ENCODE measurements around the gene FNDC1. TPM values are rescaled to one million over a fixed set of nuclear protein-coding genes. Genes with fewer than 3 reads are reported as not detected.

The FNDC1 gene
- total RNA-seq, 3 donors from 2014 or later (not counting 1 experiment from before 2014, with no cell fraction given): not detected

DNA sequence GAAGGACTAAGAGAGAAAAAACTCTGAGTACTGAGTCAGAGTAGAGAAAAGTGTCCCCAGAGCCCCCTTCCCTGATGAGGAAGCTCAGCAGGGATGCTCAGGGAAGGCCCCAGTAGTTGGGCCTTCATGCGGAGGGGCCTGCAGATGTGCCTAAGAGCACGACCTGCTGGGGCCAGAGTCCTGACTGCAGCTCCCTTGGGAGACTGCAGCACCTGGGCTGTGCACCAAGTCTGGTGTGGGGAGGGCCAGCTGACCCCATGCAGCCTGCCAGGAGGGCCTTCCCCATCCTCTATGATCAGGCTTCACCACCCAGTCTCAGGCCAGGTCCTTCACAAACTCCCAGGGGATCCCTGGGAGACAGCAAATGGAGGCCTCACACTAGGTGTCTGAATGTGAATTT, 130.4 kb downstream of the FNDC1 start:
- H3K4me3 ChIP-seq (ENCODE audit: low read length): no peak overlapping the region
- no peaks in the 10 kb centered on the region for H3K36me3 ChIP-seq (ENCODE audit: control insufficient read depth, insufficient read depth, low read length)
- H3K36me3 Mint-ChIP-seq: no peaks in the 10 kb centered on the region
- H3K27me3 ChIP-seq (ENCODE audit: control insufficient read depth, insufficient read depth, low read length): peaks cover 8% of the 10 kb centered on the region
- no peak overlapping the region for H3K27ac ChIP-seq (ENCODE audit: low read length)
- TF ChIP-seq, protein P1, sequence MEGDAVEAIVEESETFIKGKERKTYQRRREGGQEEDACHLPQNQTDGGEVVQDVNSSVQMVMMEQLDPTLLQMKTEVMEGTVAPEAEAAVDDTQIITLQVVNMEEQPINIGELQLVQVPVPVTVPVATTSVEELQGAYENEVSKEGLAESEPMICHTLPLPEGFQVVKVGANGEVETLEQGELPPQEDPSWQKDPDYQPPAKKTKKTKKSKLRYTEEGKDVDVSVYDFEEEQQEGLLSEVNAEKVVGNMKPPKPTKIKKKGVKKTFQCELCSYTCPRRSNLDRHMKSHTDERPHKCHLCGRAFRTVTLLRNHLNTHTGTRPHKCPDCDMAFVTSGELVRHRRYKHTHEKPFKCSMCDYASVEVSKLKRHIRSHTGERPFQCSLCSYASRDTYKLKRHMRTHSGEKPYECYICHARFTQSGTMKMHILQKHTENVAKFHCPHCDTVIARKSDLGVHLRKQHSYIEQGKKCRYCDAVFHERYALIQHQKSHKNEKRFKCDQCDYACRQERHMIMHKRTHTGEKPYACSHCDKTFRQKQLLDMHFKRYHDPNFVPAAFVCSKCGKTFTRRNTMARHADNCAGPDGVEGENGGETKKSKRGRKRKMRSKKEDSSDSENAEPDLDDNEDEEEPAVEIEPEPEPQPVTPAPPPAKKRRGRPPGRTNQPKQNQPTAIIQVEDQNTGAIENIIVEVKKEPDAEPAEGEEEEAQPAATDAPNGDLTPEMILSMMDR (IDR thresholded peaks at IDR 0.05): no peak
- H3K4me3 Mint-ChIP-seq: no peak overlapping the region
- 74% methylated on average over 2 of the region's 2 CpGs for WGBS (ENCODE audit: insufficient coverage)
- intact Hi-C loops (cut with micrococcal nuclease): no loop called here
- no peaks in the 10 kb centered on the region for H3K4me1 Mint-ChIP-seq
- no peak for ATAC-seq
- no peaks in the 10 kb centered on the region for H3K4me1 ChIP-seq (ENCODE audit: control insufficient read depth, insufficient read depth, low read length)
- no peaks in the 10 kb centered on the region for H3K9me3 Mint-ChIP-seq
- peaks cover 25 to 60% of the 10 kb centered on the region in 2 donors for H3K27me3 Mint-ChIP-seq (ENCODE audit: low read depth in 2 of 2)
- no peak for DNase-seq
- no peak overlapping the region for H3K27ac Mint-ChIP-seq
- no peaks in the 10 kb centered on the region for H3K9me3 ChIP-seq (ENCODE audit: control insufficient read depth, insufficient read depth, low read length)

DNA sequence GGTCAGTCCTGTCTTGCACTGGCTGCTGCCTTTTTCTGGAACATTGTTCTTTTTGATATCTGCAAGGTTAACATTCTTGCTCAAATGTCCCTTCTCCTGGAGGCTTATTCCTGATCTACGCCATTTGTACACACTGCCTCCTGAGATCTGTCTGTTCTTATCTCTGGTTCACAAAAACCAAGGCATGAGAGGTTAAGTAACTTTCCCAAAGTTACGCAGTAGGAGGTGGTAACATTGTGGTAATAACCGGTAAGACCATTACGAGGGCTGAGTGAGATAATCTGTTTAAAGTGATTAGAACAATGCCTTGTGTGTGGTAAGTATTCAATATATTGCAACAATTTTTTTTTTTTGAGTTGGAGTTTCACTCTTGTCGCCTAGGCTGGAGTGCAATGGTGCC, 132.1 kb downstream of the FNDC1 start:
- Mint-ChIP-seq H3K4me1 (no peaks in the 10 kb centered on the region), H3K27ac (no peak overlapping the region), H3K4me3 (no peak overlapping the region), H3K9me3 (no peaks in the 10 kb centered on the region), H3K36me3 (no peaks in the 10 kb centered on the region), H3K27me3 (ENCODE audit: low read depth in 2 of 2) (peaks cover 18 to 57% of the 10 kb centered on the region in 2 donors)
- no peak for ATAC-seq
- peaks cover 6% of the 10 kb centered on the region for H3K27me3 ChIP-seq (ENCODE audit: control insufficient read depth, insufficient read depth, low read length)
- no peak for DNase-seq
- no peaks in the 10 kb centered on the region for H3K9me3 ChIP-seq (ENCODE audit: control insufficient read depth, insufficient read depth, low read length)
- TF ChIP-seq, protein P1 (IDR thresholded peaks at IDR 0.05): no peak
- H3K4me1 ChIP-seq (ENCODE audit: control insufficient read depth, insufficient read depth, low read length): no peaks in the 10 kb centered on the region
- no peak overlapping the region for H3K4me3 ChIP-seq (ENCODE audit: low read length)
- H3K27ac ChIP-seq (ENCODE audit: low read length): no peak overlapping the region
- H3K36me3 ChIP-seq (ENCODE audit: control insufficient read depth, insufficient read depth, low read length): no peaks in the 10 kb centered on the region
- intact Hi-C loops (cut with micrococcal nuclease): no loop called here
- WGBS (ENCODE audit: insufficient coverage): 91% methylated on average over 5 of the region's 5 CpGs

DNA sequence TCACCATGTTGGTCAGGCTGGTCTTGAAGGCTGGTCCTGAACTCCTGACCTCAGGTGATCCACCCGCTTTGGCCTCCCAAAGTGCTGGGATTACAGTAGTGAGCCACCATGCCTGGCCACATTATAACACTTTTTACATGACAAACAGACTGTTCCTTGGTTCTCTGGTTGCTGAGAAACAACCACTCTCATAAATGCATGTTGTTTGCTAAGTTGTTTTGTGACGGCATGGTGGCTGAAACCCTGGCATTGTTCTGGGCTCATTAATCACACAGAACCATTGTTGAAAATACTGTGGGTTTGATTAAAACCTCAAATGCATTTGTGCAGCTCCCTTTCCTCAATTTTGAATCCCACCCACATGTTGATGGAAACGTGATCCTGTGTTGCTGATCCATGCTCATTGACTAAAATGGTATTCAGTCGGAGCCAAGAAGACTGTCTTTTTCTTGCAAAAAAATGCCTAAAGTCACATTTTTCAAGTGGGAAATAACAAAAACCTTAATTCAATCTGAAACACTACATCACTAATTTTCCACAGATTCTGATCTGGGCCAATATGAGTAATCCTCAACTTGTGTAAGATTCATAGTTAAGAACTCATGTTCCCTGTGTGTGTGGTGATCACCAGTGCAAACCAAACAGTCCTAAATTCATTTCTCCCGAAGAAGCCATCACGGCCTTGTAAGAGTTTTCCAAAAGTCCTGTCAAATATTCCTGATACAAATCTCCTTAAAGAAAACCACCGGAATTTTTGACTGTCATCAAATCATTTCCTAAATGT, 132.8 kb downstream of the FNDC1 start:
- H3K36me3 ChIP-seq (ENCODE audit: control insufficient read depth, insufficient read depth, low read length): no peaks in the 10 kb centered on the region
- no peak overlapping the region for H3K27ac ChIP-seq (ENCODE audit: low read length)
- no peak overlapping the region for H3K4me3 ChIP-seq (ENCODE audit: low read length)
- no peak for ATAC-seq
- H3K27me3 ChIP-seq (ENCODE audit: control insufficient read depth, insufficient read depth, low read length): peaks cover 5% of the 10 kb centered on the region
- Mint-ChIP-seq H3K27ac (no peak overlapping the region), H3K4me1 (no peaks in the 10 kb centered on the region), H3K36me3 (no peaks in the 10 kb centered on the region), H3K4me3 (no peak overlapping the region), H3K27me3 (ENCODE audit: low read depth in 2 of 2) (peaks cover 18 to 56% of the 10 kb centered on the region in 2 donors), H3K9me3 (no peaks in the 10 kb centered on the region)
- TF ChIP-seq, protein P1 (IDR thresholded peaks at IDR 0.05): no peak
- DNase-seq: no peak
- no peaks in the 10 kb centered on the region for H3K9me3 ChIP-seq (ENCODE audit: control insufficient read depth, insufficient read depth, low read length)
- WGBS (ENCODE audit: insufficient coverage): 86% methylated on average over 6 of the region's 7 CpGs
- H3K4me1 ChIP-seq (ENCODE audit: control insufficient read depth, insufficient read depth, low read length): no peaks in the 10 kb centered on the region
- intact Hi-C loops (cut with micrococcal nuclease): no loop called here

DNA sequence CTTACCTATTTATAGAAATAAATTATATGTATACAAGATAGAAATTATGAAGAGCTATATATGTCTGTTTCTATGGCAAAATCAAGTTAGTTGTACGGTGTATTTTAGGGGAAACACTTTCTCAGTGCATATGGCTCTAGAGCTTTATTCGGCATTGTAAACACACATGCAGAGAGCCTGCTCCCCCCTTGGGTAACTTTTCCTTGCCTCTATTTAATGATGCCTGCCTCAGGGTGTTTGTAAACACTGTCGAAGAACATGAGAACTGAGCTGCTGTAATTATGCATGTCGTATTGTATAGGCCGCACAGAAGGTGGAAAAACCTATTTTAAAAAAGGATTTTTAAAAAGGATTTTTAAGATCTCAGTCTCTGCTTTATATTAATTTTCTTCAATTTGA, 133.4 kb downstream of the FNDC1 start:
- Mint-ChIP-seq H3K4me3 (no peak overlapping the region), H3K9me3 (no peaks in the 10 kb centered on the region), H3K27me3 (ENCODE audit: low read depth in 2 of 2) (peaks cover 18 to 54% of the 10 kb centered on the region in 2 donors), H3K27ac (no peak overlapping the region), H3K36me3 (no peaks in the 10 kb centered on the region), H3K4me1 (no peaks in the 10 kb centered on the region)
- Histone ChIP-seq H3K27ac (ENCODE audit: low read length) (no peak overlapping the region), H3K27me3 (ENCODE audit: control insufficient read depth, insufficient read depth, low read length) (peaks cover 2% of the 10 kb centered on the region), H3K9me3 (ENCODE audit: control insufficient read depth, insufficient read depth, low read length) (no peaks in the 10 kb centered on the region), H3K4me1 (ENCODE audit: control insufficient read depth, insufficient read depth, low read length) (no peaks in the 10 kb centered on the region), H3K36me3 (ENCODE audit: control insufficient read depth, insufficient read depth, low read length) (no peaks in the 10 kb centered on the region), H3K4me3 (ENCODE audit: low read length) (no peak overlapping the region)
- intact Hi-C loops (cut with micrococcal nuclease): no loop called here
- TF ChIP-seq, protein P1 (IDR thresholded peaks at IDR 0.05): no peak
- DNase-seq: no peak
- 78% methylated on average over 5 of the region's 5 CpGs for WGBS (ENCODE audit: insufficient coverage)
- ATAC-seq: no peak

Measured in natural killer cell (primary cell).